Measurements from ENCODE around the gene BLOC1S6. TPM values are rescaled to one million over a fixed set of nuclear protein-coding genes. Genes with fewer than 3 reads are reported as not detected.

Gene BLOC1S6
- total RNA-seq, 2 donors from 2014 or later = 43.3 to 46.8 TPM

DNA sequence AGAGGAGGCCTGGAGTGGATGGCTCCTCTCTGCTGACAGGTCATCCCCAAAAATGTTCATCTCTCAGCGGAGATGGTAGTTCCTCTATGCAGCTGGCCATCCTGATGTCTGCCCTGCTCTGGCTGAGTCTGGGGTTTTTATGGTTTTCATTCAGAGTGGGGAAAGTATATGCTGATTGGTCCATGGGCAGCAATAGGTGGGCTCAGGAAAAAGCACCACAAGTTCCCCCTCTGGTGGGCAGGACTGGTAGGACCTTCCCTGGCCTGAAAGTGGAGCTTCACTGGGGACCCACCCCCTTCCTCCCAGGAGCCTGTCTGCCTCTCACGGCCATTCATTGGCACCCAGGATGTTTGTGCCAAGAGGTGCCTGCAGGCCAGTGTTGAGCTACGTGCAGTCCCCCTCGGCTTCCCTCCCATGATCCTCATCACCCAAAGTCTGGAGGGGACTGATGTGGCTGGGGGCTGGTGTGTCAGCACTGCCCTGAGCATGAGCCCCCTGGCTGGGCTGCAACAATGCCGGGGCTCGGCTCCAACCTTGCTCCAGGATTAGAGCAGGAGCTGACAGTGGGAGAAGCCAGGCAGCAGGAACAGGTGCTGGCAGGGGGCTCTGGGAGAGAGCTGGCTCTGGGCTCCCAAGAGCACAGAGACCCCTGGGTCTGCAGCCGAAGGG, 13.1 kb upstream of the BLOC1S6 start:
- Histone ChIP-seq H3K4me3 (ENCODE audit: low read length) (no peak overlapping the region), H3K27ac (ENCODE audit: low read depth, low read length) (no peak overlapping the region), H3K9me3 (ENCODE audit: control insufficient read depth, low read length) (peaks cover 16% of the 10 kb centered on the region), H3K9ac (ENCODE audit: extremely low read depth, low read length, poor library complexity, severe bottlenecking) (no peak overlapping the region), H3K4me1 (ENCODE audit: control insufficient read depth, insufficient read depth, low read length) (no peaks in the 10 kb centered on the region), H3K27me3 (ENCODE audit: control insufficient read depth, insufficient read depth, low read length, poor library complexity, severe bottlenecking) (peaks cover 6% of the 10 kb centered on the region), H3K36me3 (ENCODE audit: control insufficient read depth, insufficient read depth, low read length) (no peaks in the 10 kb centered on the region)
- Mint-ChIP-seq H3K27me3 (ENCODE audit: insufficient read depth) (peaks cover 34% of the 10 kb centered on the region), H3K9me3 (peaks cover 4% of the 10 kb centered on the region), H3K27ac (no peak overlapping the region), H3K4me1 (no peaks in the 10 kb centered on the region), H3K36me3 (ENCODE audit: low read depth) (no peaks in the 10 kb centered on the region), H3K4me3 (no peak overlapping the region)
- peak; percentile 98 for DNase-seq
- TF ChIP-seq CTCF (conservative IDR thresholded peaks at IDR 0.05) = peak; percentile 88
- WGBS, 2 experiments (ENCODE audit: insufficient coverage in 1 of 2, insufficient read length in 1 of 2) = 73 to 74% methylated on average over 3 to 7 of the region's 7 CpGs

DNA sequence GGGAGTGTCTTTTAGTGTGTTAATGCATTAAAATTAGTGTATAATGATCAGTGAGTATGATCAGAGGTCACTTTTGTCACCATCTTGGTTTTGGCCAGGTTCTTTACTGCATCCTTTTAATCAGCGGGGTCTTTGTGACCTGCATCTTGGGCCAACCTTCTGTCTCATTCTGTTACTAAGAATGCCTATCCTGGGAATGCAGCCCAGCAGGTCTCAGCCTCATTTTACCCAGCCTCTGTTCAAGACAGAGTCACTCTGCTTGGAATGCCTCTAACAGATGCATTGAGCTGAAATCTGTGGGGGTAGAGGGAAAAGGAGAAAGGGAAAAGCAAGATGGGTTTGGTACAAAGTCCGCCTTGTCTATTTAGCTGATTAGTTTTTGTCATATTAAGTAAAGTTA, 5.3 kb upstream of the BLOC1S6 start:
- Histone ChIP-seq H3K4me1 (ENCODE audit: control insufficient read depth, insufficient read depth, low read length) (peaks cover 3% of the 10 kb centered on the region), H3K27ac (ENCODE audit: low read depth, low read length) (no peak overlapping the region), H3K27me3 (ENCODE audit: control insufficient read depth, insufficient read depth, low read length, poor library complexity, severe bottlenecking) (no peaks in the 10 kb centered on the region), H3K36me3 (ENCODE audit: control insufficient read depth, insufficient read depth, low read length) (no peaks in the 10 kb centered on the region), H3K9me3 (ENCODE audit: control insufficient read depth, low read length) (peaks cover 12% of the 10 kb centered on the region), H3K9ac (ENCODE audit: extremely low read depth, low read length, poor library complexity, severe bottlenecking) (no peak overlapping the region), H3K4me3 (ENCODE audit: low read length) (no peak overlapping the region)
- TF ChIP-seq CTCF (conservative IDR thresholded peaks at IDR 0.05) = no peak
- no peak for DNase-seq
- no peaks in the 10 kb centered on the region for H3K27me3 Mint-ChIP-seq (ENCODE audit: insufficient read depth)
- no peak overlapping the region for H3K27ac Mint-ChIP-seq
- H3K36me3 Mint-ChIP-seq (ENCODE audit: low read depth) = peaks cover 6% of the 10 kb centered on the region
- H3K4me3 Mint-ChIP-seq = no peak overlapping the region
- H3K4me1 Mint-ChIP-seq = peaks cover 11% of the 10 kb centered on the region
- 90 to 100% methylated on average over 1 to 2 of the region's 2 CpGs for WGBS, 2 experiments (ENCODE audit: insufficient coverage in 1 of 2, insufficient read length in 1 of 2)
- H3K9me3 Mint-ChIP-seq = peaks cover 23% of the 10 kb centered on the region

DNA sequence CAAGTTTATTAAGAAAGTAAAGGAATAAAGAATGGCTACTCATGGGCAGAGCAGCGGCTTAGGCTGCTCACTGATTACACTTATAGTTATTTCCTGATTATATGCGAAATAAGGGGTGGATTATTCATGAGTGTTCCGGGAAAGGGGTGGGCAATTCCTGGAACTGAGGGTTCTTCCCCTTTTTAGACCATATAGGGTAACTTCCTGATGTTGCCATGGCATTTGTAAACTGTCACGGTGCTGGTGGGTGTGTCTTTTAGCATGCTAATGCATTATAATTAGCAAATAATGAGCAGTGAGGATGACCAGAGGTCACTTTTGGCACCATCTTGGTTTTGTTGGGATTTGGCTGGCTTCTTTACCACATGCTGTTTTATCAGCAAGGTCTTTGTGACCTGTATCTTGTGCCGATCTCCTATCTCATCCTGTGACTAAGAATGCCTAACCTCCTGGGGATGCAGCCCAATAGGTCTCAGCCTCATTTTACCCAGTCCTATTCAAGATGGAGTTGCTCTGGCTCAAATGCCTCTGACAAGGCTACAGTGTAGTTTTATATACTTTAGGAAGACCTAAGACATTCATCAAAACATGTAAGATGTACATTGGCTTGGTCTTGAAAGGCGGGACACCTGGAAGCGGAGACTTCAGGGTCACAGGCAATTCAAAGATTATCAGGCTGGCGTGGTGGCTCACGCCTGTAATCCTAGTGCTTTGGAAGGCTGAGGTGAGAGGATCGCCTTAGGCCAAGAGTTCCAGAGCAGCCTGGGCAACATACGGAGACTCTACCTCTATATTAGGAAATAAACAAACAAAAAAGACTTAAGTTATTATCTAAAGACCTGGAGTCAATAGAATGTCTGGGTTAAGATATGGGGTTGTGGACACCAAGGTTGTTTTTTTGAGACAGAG, 3.2 kb upstream of the BLOC1S6 start:
- Mint-ChIP-seq H3K4me3 (no peak overlapping the region), H3K9me3 (peaks cover 23% of the 10 kb centered on the region), H3K36me3 (ENCODE audit: low read depth) (peaks cover 6% of the 10 kb centered on the region), H3K27me3 (ENCODE audit: insufficient read depth) (no peaks in the 10 kb centered on the region), H3K4me1 (peaks cover 21% of the 10 kb centered on the region), H3K27ac (peak overlapping the region; percentile 71)
- Histone ChIP-seq H3K27me3 (ENCODE audit: control insufficient read depth, insufficient read depth, low read length, poor library complexity, severe bottlenecking) (no peaks in the 10 kb centered on the region), H3K9ac (ENCODE audit: extremely low read depth, low read length, poor library complexity, severe bottlenecking) (no peak overlapping the region), H3K27ac (ENCODE audit: low read depth, low read length) (no peak overlapping the region), H3K4me3 (ENCODE audit: low read length) (no peak overlapping the region), H3K36me3 (ENCODE audit: control insufficient read depth, insufficient read depth, low read length) (no peaks in the 10 kb centered on the region), H3K9me3 (ENCODE audit: control insufficient read depth, low read length) (peaks cover 12% of the 10 kb centered on the region), H3K4me1 (ENCODE audit: control insufficient read depth, insufficient read depth, low read length) (peaks cover 3% of the 10 kb centered on the region)
- WGBS, 2 experiments (ENCODE audit: insufficient coverage in 1 of 2, insufficient read length in 1 of 2) = 81 to 83% methylated on average over 7 to 10 of the region's 11 CpGs
- TF ChIP-seq CTCF (conservative IDR thresholded peaks at IDR 0.05) = no peak
- peak; percentile 61 for DNase-seq
